Fibroblast of skin of back (primary cell): ENCODE data around the gene CAPZB.
A peak's percentile ranks its signal among the peaks of the same experiment; 100 is the strongest.

Experiments used
- DNase-seq: peaks from one replicate; pipeline ENCODE4 v3.0.0-alpha.2; 2013

CAPZB gene

GRCh38 chr1:19325958-19326747 lies 159.2 kb downstream of the CAPZB start:
- no peak for DNase-seq

- DNase-seq, result no peak
Measured at GRCh38 chr1:19325368-19325957, 159.9 kb downstream of the CAPZB start.

DNA sequence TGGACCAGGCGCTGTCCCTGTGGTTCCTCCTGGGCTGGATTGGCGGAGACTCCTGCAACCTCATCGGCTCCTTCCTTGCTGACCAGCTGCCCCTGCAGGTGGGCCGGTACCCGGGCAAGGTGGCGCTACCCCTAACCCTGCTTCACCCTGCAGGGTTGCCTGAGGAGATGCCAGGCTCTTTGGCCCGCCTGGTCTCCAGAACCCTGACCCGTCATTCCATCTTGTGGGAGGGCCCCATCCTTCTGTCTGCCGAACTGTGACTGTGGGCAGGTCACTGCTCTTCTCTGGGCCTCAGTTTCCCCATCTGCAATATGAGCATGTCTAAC lies 160.7 kb downstream of the CAPZB start:
- no peak for DNase-seq

- DNase-seq, result no peak
Measured at GRCh38 chr1:19323987-19324664, 161.2 kb downstream of the CAPZB start.

- no peak for DNase-seq
Measured at GRCh38 chr1:19322481-19322880, 162.9 kb downstream of the CAPZB start.

GRCh38 chr1:19321071-19321470 lies 164.3 kb downstream of the CAPZB start:
- DNase-seq, result no peak

- peak; percentile 29 for DNase-seq
Measured at GRCh38 chr1:19319196-19319595, 166.1 kb downstream of the CAPZB start.

GRCh38 chr1:19317126-19317910 lies 168.0 kb downstream of the CAPZB start:
- DNase-seq, result no peak

- peak; percentile 62 for DNase-seq
Measured at GRCh38 chr1:19315378-19316198, 169.8 kb downstream of the CAPZB start.

GRCh38 chr1:19313961-19314882 lies 171.1 kb downstream of the CAPZB start:
- no peak for DNase-seq

GRCh38 chr1:19313636-19313959 lies 171.7 kb downstream of the CAPZB start:
- no peak for DNase-seq

- no peak for DNase-seq
Measured at GRCh38 chr1:19312782-19313635, 172.3 kb downstream of the CAPZB start.

GRCh38 chr1:19311931-19312781 lies 173.2 kb downstream of the CAPZB start, which contains the start of the genes AKR7A2 and SLC66A1:
Gene AKR7A2 (minus strand): TSS chr1:19312144. CDS start chr1:19312124, 20 bp downstream.
Gene SLC66A1 (plus strand): TSS chr1:19312326. CDS start chr1:19317678, 5,352 bp downstream.
- peak; percentile 92 for DNase-seq

- no peak for DNase-seq
Measured at GRCh38 chr1:19311503-19311930, 173.8 kb downstream of the CAPZB start.

DNA sequence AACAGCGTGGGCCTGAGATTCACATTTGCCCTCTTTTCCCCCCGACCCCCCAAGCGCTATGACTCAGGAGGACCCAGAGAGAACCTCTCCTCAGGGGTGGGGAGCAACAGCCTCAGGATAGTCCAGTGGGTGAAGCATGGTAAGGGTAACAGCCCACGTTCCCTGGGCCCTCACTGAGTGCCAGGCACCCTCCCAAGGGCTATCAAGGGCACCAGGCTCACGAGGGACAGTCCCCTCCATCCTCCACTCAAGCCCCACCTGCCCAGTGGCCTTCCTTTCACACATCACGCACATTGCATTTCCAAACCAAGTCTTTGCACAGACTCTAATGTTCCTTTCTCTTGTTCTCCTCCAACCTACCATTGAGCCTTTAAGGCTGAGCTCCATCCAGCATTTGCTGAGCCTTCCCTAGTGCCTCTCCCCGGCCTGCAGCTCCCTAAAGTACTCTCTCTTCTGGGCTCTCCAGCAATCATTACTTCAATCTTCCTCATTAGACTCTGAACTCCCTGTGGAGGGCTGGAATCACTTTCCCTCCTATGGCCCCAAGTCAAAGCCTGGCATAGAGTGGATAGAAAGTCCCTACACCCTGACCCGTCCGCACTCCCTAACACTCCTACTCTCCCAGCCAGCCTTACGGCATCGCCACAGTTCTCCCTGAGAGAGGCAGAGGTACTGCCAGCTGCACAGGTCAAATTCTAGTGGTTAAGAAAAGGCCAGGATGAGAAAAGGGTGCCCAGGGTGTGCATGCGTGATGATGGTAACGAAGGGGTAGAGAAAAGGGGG lies 174.4 kb downstream of the CAPZB start:
- DNase-seq, result no peak

DNA sequence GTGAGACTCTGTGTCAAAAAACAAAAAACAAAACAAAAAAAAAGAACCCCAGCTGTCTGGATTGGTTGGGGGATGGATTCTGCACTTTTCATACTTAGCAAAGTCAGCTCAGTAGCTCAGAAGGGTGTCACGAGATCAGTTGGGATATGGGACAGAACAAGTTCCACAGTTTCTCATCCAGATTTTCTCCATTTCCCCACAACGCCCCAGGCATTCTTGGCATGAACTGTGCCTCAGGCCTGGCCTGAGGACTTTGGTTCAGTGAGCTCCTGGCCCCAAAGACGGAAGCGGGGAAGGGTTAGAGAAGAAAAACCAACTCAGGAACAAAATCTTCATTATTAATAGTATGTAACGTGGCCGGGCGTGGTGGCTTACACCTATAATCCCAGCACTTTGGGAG lies 175.3 kb downstream of the CAPZB start:
- DNase-seq, result no peak

- peak; percentile 79 for DNase-seq
Measured at GRCh38 chr1:19309123-19309813, 176.1 kb downstream of the CAPZB start.
